HepG2 (cell line): ENCODE results near the gene PIP5K1C. TPM values are rescaled to one million over a fixed set of nuclear protein-coding genes. Genes with fewer than 3 reads are reported as not detected.

Experiments
- ELK4 ChIP-seq: sonication (generic); formaldehyde crosslinking; IDR thresholded peaks from 2 replicates; pipeline ENCODE4 v1.9.0; 2021; ENCODE audit warnings: missing genetic modification reagents, borderline replicate concordance
- GATAD1 ChIP-seq: IDR thresholded peaks from 2 replicates; pipeline ENCODE4 v1.6.1; 2016; ENCODE audit warnings: missing genetic modification reagents, missing compliant biosample characterization
- GZF1 ChIP-seq: sonication (generic); formaldehyde crosslinking; IDR thresholded peaks from 2 replicates; pipeline ENCODE4 v1.5.1; 2020; ENCODE audit warnings: mild to moderate bottlenecking, missing genetic modification reagents
- HES4 ChIP-seq: sonication (generic); formaldehyde crosslinking; IDR thresholded peaks from 2 replicates; pipeline ENCODE4 v1.9.0; 2021; ENCODE audit warnings: mild to moderate bottlenecking, missing genetic modification reagents, borderline replicate concordance
- HMG20B ChIP-seq: conservative IDR thresholded peaks from 2 replicates; pipeline ENCODE4 v1.6.1; 2016; ENCODE audit warnings: missing genetic modification reagents, missing compliant biosample characterization
- ISL2 ChIP-seq: sonication (generic); formaldehyde crosslinking; IDR thresholded peaks from 2 replicates; pipeline ENCODE4 v1.5.0; 2020; ENCODE audit warnings: missing genetic modification reagents
- KLF6 ChIP-seq: IDR thresholded peaks from 2 replicates; pipeline ENCODE4 v1.8.0; 2016; ENCODE audit warnings: missing biosample characterization, missing genetic modification reagents
- NR3C1 ChIP-seq: sonication (generic); formaldehyde crosslinking; IDR thresholded peaks from 2 replicates; pipeline ENCODE4 v1.4.0; 2020; ENCODE audit warnings: missing genetic modification reagents
- PRDM10 ChIP-seq: sonication (generic); formaldehyde crosslinking; IDR thresholded peaks from 2 replicates; pipeline ENCODE4 v1.4.0; 2020; ENCODE audit warnings: low read depth, missing genetic modification reagents
- RCOR2 ChIP-seq: IDR thresholded peaks from 2 replicates; pipeline ENCODE4 v1.6.1; 2016; ENCODE audit warnings: missing biosample characterization, missing genetic modification reagents
- REL ChIP-seq: sonication (generic); formaldehyde crosslinking; conservative IDR thresholded peaks from 2 replicates; pipeline ENCODE4 v1.8.0; 2022; ENCODE audit warnings: mild to moderate bottlenecking, missing genetic modification reagents, moderate library complexity
- SALL1 ChIP-seq: sonication (generic); formaldehyde crosslinking; IDR thresholded peaks from 2 replicates; pipeline ENCODE4 v1.8.0; 2022; ENCODE audit warnings: mild to moderate bottlenecking, missing genetic modification reagents
- SNAPC5 ChIP-seq: sonication (generic); formaldehyde crosslinking; IDR thresholded peaks from 2 replicates; pipeline ENCODE4 v1.8.1; 2023; ENCODE audit warnings: mild to moderate bottlenecking, missing genetic modification reagents, borderline replicate concordance
- SP140L ChIP-seq: sonication (generic); formaldehyde crosslinking; IDR thresholded peaks from 2 replicates; pipeline ENCODE4 v1.4.0; 2020; ENCODE audit warnings: missing genetic modification reagents, borderline replicate concordance
- THRA ChIP-seq: sonication (generic); formaldehyde crosslinking; IDR thresholded peaks from 2 replicates; pipeline ENCODE4 v1.4.0; 2020; ENCODE audit warnings: missing genetic modification reagents, borderline replicate concordance
- ZFP62 ChIP-seq: sonication (generic); formaldehyde crosslinking; IDR thresholded peaks from 2 replicates; pipeline ENCODE4 v1.4.0; 2020; ENCODE audit warnings: missing genetic modification reagents
- ZNF224 ChIP-seq: sonication (generic); formaldehyde crosslinking; IDR thresholded peaks from 2 replicates; pipeline ENCODE4 v1.5.0; 2020; ENCODE audit warnings: mild to moderate bottlenecking, missing genetic modification reagents
- ZNF331 ChIP-seq: sonication (generic); formaldehyde crosslinking; IDR thresholded peaks from 2 replicates; pipeline ENCODE4 v1.4.0; 2020; ENCODE audit warnings: missing genetic modification reagents
- ZNF761 ChIP-seq: sonication (generic); formaldehyde crosslinking; conservative IDR thresholded peaks from 2 replicates; pipeline ENCODE4 v1.4.0; 2020; ENCODE audit warnings: mild to moderate bottlenecking, missing genetic modification reagents
- ZSCAN5A ChIP-seq: sonication (generic); formaldehyde crosslinking; IDR thresholded peaks from 2 replicates; pipeline ENCODE4 v1.8.0; 2022; ENCODE audit warnings: mild to moderate bottlenecking, missing genetic modification reagents, borderline replicate concordance
- polyA plus RNA-seq, 8 experiments: library from polyadenylated mRNA; depleted of rRNA in 3 of 8; stranded (reverse) in 7 of 8; unstranded in 1 of 8; fragments of >200 nt; fragmentation: Illumina TruSeq in 4 of 8; extraction: Trizol in 4 of 8; gene quantifications; 2 replicates each; pipeline versions ENCODE4 v1.2.1 to v1.2.3, GENCODE V29; 2011 to 2016; ENCODE audit warnings: low read depth in 4 of 8, missing spikeins in 1 of 8, mixed read lengths in 1 of 8; ENCODE audit not compliant: insufficient read depth in 1 of 8
- total RNA-seq, 5 experiments: library from RNA; depleted of rRNA; stranded (reverse); fragments of >200 nt; fragmentation: Illumina TruSeq; extraction: Trizol; gene quantifications; 2 replicates each; pipeline ENCODE4 v1.2.3, GENCODE V29; 2016; ENCODE audit warnings: low read depth in 1 of 5

PIP5K1C gene
- total and polyA plus RNA-seq, 2 of the 13 experiments (the other 11 are each of a cell fraction or from before 2014, with no cell fraction given), result 3.6 to 4.3 TPM

GRCh38 chr19:3626473-3627350 lies 73.6 kb downstream of the PIP5K1C start, which contains the start of gene CACTIN (continued):
- TF ChIP-seq PRDM10 (CRISPR knock-in tag) (peak; percentile 31; the same call in 1 of the 2 replicates), REL (CRISPR knock-in tag) (peak; percentile 31; the same call in 1 of the 2 replicates), RCOR2 (CRISPR knock-in tag) (no peak), GZF1 (CRISPR knock-in tag) (no peak), HES4 (CRISPR knock-in tag) (peak; percentile 88), NR3C1 (no peak), ZNF224 (CRISPR knock-in tag) (no peak), SALL1 (CRISPR knock-in tag) (peak; percentile 89), ZFP62 (CRISPR knock-in tag) (0 out of 2 replicates have a peak, but pooled peaks have one; percentile 60), GATAD1 (CRISPR knock-in tag) (peak; percentile 100), KLF6 (peak; percentile 66; the same call in 1 of the 2 replicates), ZNF761 (CRISPR knock-in tag) (0 out of 2 replicates have a peak, but pooled peaks have one; percentile 26), HMG20B (peak; percentile 43; the same call in 1 of the 2 replicates), THRA (peak; percentile 41; the same call in 1 of the 2 replicates), ELK4 (CRISPR knock-in tag) (no peak), SNAPC5 (CRISPR knock-in tag) (0 out of 2 replicates have a peak, but pooled peaks have one; percentile 50), ZNF331 (CRISPR knock-in tag) (peak; percentile 57; the same call in 1 of the 2 replicates), ZSCAN5A (peak; percentile 45; the same call in 1 of the 2 replicates), SP140L (0 out of 2 replicates have a peak, but pooled peaks have one; percentile 54), ISL2 (CRISPR knock-in tag) (peak; percentile 46; the same call in 1 of the 2 replicates)
